Adipose tissue (tissue), 3 donors: ENCODE measurements around the gene ANKRD13D. TPM values are rescaled to one million over a fixed set of nuclear protein-coding genes. Genes with fewer than 3 reads are reported as not detected.
"Not testable (repeated sequence)": the region's sequence is repeated elsewhere in the genome, so short reads cannot be mapped to it uniquely, and the experiment has no call there.

Experiments used
- H3K27ac ChIP-seq: one replicate; pipeline ENCODE4 v1.5.1; 2013; ENCODE audit warnings: low read depth, low read length
- WGBS, 3 donors: extraction: QIAGEN DNeasy Blood & Tissue Kit; methylation state at CpG; one replicate each; pipeline ENCODE4 v1.1.7; 2013; 5-methylcytosine and 5-hydroxymethylcytosine counted together
- polyA plus RNA-seq, 3 donors: library from polyadenylated mRNA; stranded (reverse); fragments of 200-250 nt; gene quantifications; one replicate each; pipeline ENCODE4 v1.2.3, GENCODE V29; 2013
- donor health status: healthy with polysubstance abuse.
- donor health status: Bipolar disorder and iron deficiency.
- donor health status: healthy.

ANKRD13D gene
- polyA plus RNA-seq, 3 donors, result 13.0 to 48.7 (median 23.5) TPM

GRCh38 chr11:67260885-67261639 is 28.0 kb upstream of the ANKRD13D start:
- H3K27ac ChIP-seq, result not testable (repeated sequence)
- WGBS, 3 donors, result 30 to 34% (median 32%) methylated on average over 43 to 50 of the region's 50 CpGs

DNA sequence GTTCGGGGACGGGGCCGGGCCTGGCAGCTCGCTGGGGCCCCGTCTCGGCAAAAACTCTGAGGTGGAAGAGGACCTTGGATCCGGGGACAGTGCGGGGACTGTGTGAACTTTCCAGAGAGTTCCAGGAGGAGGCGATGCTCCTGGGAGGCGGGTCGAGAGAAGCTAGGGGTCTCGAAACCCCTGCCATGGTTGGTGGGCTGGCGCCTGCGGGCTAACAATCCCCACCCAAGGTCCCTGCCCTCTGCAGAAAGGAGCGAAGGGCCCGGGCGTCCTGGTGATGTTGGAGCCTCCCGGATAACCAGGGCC is 27.5 kb upstream of the ANKRD13D start:
- no peak overlapping the region for H3K27ac ChIP-seq
- 16 to 24% (median 20%) methylated on average over 12 to 18 of the region's 18 CpGs for WGBS, 3 donors

DNA sequence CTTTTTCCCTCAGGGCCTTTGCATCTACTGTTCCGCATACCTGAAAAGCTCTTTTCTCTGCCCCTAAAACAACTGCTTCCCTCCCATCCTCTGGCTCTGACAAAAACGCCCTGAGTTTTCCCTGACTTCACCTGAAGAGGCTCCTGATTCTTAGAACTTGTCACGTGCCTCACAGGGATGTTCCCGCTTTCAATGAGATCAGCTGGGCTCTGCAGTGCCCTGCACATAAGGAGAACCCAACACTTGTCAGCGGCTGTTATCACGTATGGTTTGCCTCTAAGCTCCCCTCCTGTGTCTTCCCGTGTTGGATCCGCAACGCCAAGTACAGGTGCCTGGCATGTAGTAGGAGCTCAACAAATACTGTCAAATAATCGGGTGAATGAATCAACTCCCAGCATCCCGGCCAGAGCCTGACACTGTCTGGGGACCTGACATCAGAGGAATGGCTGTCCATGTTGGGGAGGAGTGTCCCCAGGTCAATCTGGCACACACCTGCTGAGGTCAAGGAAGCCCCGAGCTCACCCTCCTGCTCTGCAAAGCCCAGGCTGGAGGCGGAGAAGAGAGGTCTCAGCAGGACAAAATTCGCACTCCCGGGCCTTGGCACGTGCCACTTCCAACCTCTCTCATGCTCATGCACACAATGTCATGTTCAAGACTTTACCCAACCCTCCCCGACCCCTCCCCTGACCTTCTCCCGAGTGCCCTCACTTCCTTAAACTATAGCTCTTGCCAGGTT is 27.0 kb upstream of the ANKRD13D start:
- WGBS, 3 donors, result 49 to 53% (median 50%) methylated on average over 18 of the region's 18 CpGs
- no peak overlapping the region for H3K27ac ChIP-seq

DNA sequence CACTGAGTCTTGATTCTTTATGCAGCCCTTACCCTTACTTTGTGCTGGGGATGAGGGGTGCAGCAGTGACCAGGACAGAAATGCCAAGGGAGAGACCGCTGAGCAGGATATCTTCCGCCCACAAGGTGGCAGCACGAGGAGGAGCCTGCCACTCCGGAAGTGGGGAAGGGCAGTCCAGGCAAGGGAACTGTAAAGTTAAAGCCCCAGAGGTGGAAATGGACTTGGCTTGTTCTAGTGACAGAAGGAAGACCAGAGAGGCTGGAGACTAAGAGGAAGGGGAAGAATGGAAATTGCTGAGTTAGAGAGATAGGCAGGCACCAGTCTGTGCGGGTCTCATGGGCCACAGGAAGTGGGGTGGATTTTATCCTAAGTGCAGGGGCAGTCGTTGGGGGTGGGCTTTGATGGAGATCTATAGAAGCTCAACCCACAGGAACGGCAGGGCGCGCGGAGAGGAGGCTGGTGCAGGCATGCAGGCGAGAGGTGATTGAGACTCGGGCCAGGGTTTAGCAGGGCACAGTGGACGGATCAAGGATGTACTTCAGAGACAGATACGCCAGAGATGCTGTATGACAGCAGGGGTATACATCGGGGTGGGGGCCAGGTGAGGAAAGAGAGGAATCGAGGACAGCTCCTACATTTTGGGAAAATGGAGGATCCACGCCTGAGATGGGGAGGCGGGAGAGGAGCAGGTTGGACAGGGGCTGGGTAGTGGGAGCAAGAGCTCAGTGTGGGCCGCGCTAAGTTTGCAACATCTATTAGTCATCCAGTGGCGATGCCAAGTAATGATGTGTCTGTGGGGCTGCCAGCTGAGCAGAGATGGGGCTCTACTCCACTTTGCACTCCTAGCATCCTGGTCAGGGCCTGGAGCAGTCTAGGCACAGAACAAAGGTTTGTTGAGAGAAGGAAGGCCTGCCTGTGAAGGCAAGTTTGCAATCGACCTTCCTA is 26.1 kb upstream of the ANKRD13D start:
- 38 to 47% (median 39%) methylated on average over 22 of the region's 22 CpGs for WGBS, 3 donors
- H3K27ac ChIP-seq, result no peak overlapping the region

- 94 to 96% (median 95%) methylated on average over 5 of the region's 5 CpGs for WGBS, 3 donors
- H3K27ac ChIP-seq, result no peak overlapping the region
Measured at GRCh38 chr11:67264260-67264659, 24.8 kb upstream of the ANKRD13D start.

DNA sequence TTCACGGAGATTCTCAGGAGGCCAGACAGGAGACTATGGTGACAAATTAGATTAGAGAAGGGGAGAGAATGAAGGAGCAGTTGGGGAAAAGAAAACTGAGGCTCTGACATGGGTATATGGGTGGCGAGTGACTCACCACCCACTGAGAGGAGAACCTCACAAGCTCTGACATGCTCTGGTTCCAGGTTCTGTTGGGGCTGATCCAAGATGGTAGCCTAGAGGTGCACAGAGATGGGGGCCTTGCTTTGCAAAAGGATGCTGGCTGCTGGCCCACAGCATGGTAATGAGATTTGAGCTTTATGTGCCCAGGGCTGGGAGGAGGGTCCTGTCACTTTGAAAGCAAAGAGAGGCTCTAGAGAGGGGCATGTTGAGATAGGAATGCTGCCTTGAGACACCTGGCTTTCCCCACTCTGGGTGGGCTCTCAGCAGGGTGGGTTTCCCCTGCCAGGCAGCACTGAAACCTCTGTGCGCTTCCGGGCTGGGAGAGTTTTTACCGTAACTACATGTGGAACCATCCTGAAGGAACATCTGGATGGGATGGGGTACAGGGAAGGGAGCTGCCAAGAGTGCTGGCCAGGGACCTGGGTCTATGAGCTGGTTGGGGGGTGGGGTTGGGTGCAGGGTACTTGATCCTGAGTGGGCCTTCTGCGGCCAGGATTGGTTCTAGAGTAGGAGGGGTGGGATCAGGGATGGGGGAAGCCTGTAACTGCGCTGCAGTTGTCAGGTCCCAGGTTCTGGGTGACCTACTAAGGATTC is 24.0 kb upstream of the ANKRD13D start:
- no peak overlapping the region for H3K27ac ChIP-seq
- 90 to 92% (median 91%) methylated on average over 7 of the region's 7 CpGs for WGBS, 3 donors

- no peak overlapping the region for H3K27ac ChIP-seq
- 11 to 14% (median 12%) methylated on average over 43 to 54 of the region's 54 CpGs for WGBS, 3 donors
Measured at GRCh38 chr11:67265633-67266448, 23.3 kb upstream of the ANKRD13D start.

DNA sequence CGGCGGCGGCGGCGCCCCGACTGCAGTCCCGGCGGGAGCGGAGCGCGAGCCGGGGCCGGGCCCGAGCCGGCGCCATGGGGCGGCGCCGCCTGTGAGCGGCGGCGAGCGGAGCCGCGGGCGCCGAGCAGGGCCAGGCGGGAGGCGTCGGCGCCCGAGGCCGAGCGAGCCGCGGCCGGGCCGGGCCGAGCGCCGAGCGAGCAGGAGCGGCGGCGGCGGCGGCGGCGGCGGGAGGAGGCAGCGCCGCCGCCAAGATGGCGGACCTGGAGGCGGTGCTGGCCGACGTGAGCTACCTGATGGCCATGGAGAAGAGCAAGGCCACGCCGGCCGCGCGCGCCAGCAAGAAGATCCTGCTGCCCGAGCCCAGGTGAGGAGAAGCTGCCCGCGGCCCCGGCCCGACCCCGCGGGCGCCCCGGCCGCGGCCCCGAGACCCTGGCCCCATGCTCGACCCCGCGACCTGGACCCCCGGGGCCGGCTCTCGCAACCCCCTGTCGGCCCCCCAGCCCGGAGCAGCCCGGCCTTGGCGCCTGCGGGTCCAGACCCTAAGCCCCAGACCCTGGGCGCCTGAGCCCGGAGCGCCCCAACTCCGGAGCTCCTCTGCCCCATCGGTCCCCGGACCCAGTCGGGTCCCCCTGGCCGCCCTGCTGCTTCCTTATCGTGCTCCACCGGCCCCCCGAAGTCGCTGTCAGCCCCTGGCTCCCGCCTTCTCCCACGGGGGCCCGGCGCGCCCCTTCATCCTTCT is 22.5 kb upstream of the ANKRD13D start, which contains the start of gene GRK2:
TSS of gene GRK2 (plus strand) at position 25 of the 739 bp plus-strand sequence. CDS start at position 252, 227 bp downstream.
- WGBS, 3 donors, result 1% methylated on average over 13 to 103 of the region's 103 CpGs
- no peak within 1 kb of the TSS for H3K27ac ChIP-seq

DNA sequence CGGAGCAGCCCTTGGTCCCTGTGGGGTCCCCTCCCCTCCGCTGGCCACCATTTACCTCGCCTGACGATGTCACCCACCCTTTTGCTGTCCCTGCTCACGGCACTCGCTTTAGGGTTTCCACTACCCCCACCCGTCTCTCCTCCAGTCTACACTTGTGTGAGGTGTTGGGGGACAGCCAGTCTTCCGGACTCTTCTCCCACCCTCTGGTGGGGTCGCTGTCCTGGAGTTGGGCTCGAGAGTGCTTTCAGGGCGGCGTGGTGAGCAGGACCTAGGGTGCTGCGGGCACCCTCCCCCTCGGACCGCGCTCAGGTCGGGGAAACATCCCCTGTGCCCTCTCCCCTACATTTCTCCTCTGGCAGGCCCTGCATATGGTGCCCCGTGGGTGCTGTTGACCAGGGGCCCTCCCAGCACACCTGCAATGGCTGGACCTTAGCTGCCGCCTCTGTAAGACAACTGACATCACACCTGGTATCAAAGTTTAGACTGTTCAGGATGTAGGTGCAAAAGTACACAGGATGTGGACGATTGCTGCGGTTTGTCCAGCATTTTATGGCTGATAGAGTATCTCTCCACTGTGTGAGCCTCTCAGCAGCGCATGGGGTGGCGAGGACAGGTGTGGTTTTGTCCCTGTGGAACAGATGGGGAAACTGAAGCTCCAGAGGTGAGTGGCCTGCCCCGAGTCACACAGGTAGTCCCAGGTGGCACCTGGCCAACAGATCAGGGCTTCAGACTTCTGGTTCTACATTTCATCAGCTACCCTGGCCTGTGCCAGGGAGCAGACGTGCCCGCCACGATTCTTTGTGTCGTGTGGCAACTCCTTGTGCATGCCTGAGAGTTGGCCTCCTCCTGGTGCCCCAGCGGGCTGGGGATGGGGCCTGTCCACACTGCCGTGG is 21.7 kb upstream of the ANKRD13D start:
- H3K27ac ChIP-seq, result no peak overlapping the region
- WGBS, 3 donors, result 10 to 12% (median 11%) methylated on average over 30 of the region's 30 CpGs

DNA sequence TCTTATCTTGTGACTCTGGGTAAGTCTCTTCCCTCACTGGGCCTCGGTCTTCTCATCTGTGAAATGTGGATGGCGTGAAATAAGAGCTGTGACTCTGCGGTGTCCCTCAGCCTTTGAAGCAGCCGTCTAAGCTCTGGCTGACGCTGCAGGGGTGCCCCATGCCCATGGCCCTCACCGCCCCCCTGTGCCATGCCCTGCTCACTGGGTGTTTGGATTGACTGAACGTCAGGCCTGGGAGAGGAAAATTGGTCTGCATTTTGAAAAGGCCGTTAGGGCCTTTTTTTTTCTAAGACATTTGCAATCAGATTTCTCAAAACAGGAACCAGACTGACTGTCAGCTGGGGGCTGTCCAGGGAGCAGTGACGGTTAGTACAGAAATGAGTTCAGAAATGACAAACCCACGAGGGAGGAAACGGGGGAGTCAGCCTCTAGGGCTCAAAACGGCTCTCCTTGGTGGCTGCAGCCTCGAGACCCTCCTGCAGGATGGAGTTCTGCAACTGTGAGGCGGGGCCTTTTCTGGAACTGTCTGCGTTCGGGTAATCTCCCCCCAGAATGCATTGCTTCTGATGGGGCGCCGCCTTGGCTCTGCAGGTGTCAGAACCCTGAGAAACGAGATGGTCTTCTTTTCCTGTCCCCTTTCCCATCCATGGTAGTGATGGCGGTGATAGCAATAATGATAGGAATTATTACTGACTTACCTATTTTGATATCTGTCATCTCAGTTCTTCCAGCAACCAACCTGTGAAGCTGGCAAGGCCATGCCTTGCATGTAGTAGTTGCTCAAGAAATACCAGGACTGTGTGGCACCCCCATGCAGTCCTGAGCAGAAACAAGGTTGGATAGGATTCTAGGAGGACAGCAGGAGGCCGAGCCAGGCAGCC is 20.8 kb upstream of the ANKRD13D start:
- no peak overlapping the region for H3K27ac ChIP-seq
- WGBS, 3 donors, result 34 to 74% (median 35%) methylated on average over 21 of the region's 21 CpGs

- no peak overlapping the region for H3K27ac ChIP-seq
- 62 to 85% (median 65%) methylated on average over 13 of the region's 13 CpGs for WGBS, 3 donors
Measured at GRCh38 chr11:67268962-67269268, 20.2 kb upstream of the ANKRD13D start.

DNA sequence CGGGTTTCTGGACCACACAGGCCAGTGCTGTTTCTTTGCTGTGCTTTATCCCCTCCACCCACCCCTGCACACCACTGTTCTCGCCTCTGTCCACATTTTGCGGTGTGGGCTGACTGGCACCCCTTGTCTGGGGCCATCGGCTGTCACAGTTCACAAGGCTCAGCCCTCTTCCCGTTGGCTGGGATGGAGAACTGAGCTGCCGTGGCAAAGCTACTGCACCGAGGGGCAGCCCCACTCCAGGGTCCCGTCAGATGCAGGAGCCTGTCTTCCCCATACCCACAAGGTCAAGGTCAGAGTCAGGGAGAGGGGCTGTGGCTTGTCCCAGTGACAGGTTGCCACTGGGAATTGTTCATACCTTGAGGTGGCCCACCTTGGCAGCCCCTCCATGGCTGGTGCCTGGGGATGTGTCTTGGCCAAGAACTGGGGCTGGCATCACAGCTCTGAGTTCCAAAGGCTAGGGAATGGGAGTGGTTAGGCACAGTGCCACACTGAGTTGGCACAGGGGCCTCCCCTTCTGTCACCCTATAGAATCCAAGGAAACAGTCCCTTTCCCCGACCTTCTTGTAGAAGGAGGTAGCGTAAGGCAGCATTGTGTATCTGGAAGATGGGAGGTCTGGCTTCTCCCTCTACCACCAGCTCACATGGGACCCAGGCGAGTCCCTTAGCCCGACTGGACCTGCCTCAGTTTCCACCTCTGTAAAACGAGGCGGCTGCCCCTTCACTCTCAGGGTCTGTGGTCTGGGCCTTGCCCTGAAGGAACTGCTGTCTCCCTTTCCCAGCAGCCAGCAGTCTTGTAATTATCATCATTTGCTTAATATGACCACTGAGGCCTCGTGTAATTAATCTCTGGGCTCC is 19.5 kb upstream of the ANKRD13D start:
- WGBS, 3 donors, result 19 to 45% (median 25%) methylated on average over 15 of the region's 15 CpGs
- no peak overlapping the region for H3K27ac ChIP-seq

DNA sequence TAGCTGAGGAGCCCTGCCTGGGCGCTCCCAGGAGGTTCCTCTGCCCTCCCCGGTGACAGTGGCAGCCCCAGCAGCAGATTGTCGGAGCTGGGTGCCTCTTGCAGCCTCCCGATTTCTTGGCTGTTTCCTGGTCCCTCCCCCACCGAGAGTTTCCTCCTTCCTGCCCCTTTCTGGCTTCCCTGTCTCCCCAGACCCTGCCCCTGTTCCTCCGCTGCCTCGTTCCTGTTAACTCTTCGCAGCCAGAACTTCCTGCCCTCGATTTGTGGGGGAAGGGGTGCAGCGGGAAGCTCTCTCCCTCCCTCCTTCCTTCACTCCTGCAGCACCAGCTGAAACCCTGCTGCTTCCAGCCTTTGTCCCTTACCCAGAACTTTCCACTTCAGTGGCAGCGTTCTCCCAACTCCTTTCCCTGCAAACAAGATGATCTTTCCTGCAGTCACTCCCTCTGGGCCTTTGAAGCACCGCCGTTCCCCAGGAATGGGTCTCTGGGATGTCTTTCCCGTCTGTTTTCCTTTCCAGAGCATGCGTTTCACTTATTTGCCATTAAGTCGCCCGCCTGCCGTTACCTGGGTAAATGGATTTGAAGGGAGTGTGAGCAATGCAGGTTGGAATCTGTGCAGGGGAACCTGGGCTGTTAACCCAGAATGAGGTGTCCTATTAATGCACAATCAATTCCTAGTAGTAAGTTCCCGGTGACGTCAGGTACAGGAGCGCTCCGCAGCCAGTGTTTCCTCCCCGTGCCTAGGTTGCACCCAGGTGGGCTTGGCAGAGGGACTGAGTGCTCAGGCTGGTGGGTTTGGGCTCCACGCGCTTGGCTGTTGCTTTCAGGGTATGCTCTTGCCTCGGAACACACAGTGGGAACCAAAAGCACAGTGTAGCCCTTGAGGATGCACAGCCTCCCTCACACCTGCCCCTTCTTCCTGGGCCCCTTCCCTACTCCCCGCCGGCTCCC is 18.6 kb upstream of the ANKRD13D start:
- no peak overlapping the region for H3K27ac ChIP-seq
- WGBS, 3 donors, result 20 to 45% (median 23%) methylated on average over 28 of the region's 28 CpGs
